Keratinocyte (primary cell): ENCODE data around the gene ELF5.

ENCODE experiments used
- CTCF ChIP-seq, 3 experiments: IDR thresholded peaks in 1 of 3; conservative IDR thresholded peaks in 1 of 3; optimal IDR thresholded peaks in 1 of 3; 2 replicates in 2 of 3; 3 replicates in 1 of 3; pipeline versions ENCODE3 to v1.5.1; 2011; ENCODE audit warnings: low read length in 3 of 3, mild to moderate bottlenecking in 3 of 3, moderate library complexity in 2 of 3, control low read depth in 1 of 3, inconsistent platforms in 1 of 3; ENCODE audit not compliant: insufficient read depth in 2 of 3; ENCODE audit errors: extremely low read depth in 1 of 3
- EZH2 ChIP-seq: IDR thresholded peaks from one replicate; pipeline ENCODE4 v1.6.1; 2012; ENCODE audit warnings: inconsistent platforms, mild to moderate bottlenecking, low read length, moderate library complexity

- no peak for TF ChIP-seq CTCF (optimal IDR thresholded peaks at IDR 0.05 in 1 of 3, IDR thresholded peaks at IDR 0.05 in 1 of 3, conservative IDR thresholded peaks at IDR 0.05 in 1 of 3; ENCODE audit: extremely low read depth in 1 of 3, insufficient read depth in 2 of 3, low read length in 3 of 3)
- no peak for TF ChIP-seq EZH2
Measured at GRCh38 chr11:34510218-34510617, 3.4 kb downstream of the ELF5 start.
